ENCODE data around the gene PAM. TPM values are rescaled to one million over a fixed set of nuclear protein-coding genes. Genes with fewer than 3 reads are reported as not detected.

The PAM gene
- total RNA-seq, 4 donors from 2014 or later, result 73.0 to 181 (median 138) TPM

GRCh38 chr5:102800427-102800826 lies 45.3 kb downstream of the PAM start:
- intact Hi-C loops (cut with DNase I; ENCODE audit: low total_unique reads) (no loop called here), in situ Hi-C loops (cut with MboI; ENCODE audit: low pct_ligation_motif_present in 1 of 4, low pct_unique_long_range_greater_than_20kb in 1 of 4, low sequenced_read_pairs in 3 of 4) (no loop called here)
- Histone ChIP-seq H3K27ac (no peak overlapping the region), H3K4me1 (peaks cover 0 to 27% (median 2%) of the 10 kb centered on the region in 4 donors), H3K36me3 (no peaks in the 10 kb centered on the region), H3K27me3 (no peaks in the 10 kb centered on the region), H3K9me3 (no peaks in the 10 kb centered on the region), H3K4me3 (no peak overlapping the region)
- TF ChIP-seq CTCF (IDR thresholded peaks at IDR 0.05) (no peak), EP300 (IDR thresholded peaks at IDR 0.05; ENCODE audit: low read depth) (no peak), POLR2AphosphoS5 (IDR thresholded peaks at IDR 0.05) (no peak), POLR2A (IDR thresholded peaks at IDR 0.05) (no peak)
- 96% methylated on average over 2 of the region's 2 CpGs; no CpG with 5 or more reads in 1 of the 2 donors for WGBS, 2 donors (ENCODE audit: low coverage in 1 of 2)
- no peak for DNase-seq

GRCh38 chr5:102801371-102801770 lies 46.3 kb downstream of the PAM start:
- in situ Hi-C loops (cut with MboI; ENCODE audit: low pct_ligation_motif_present in 1 of 4, low pct_unique_long_range_greater_than_20kb in 1 of 4, low sequenced_read_pairs in 3 of 4) (no loop called here), intact Hi-C loops (cut with DNase I; ENCODE audit: low total_unique reads) (no loop called here)
- H3K27me3 ChIP-seq, result no peaks in the 10 kb centered on the region
- 42 to 58% methylated on average over 3 of the region's 3 CpGs for WGBS, 2 donors (ENCODE audit: low coverage in 1 of 2)
- DNase-seq, result no peak
- peaks cover 0 to 20% (median under 1%) of the 10 kb centered on the region in 4 donors for H3K4me1 ChIP-seq
- H3K4me3 ChIP-seq, result no peak overlapping the region
- no peaks in the 10 kb centered on the region for H3K36me3 ChIP-seq
- TF ChIP-seq EP300 (IDR thresholded peaks at IDR 0.05; ENCODE audit: low read depth), result no peak
- no peak for TF ChIP-seq CTCF (IDR thresholded peaks at IDR 0.05)
- TF ChIP-seq POLR2A (IDR thresholded peaks at IDR 0.05), result no peak
- TF ChIP-seq POLR2AphosphoS5 (IDR thresholded peaks at IDR 0.05), result no peak
- H3K9me3 ChIP-seq, result no peaks in the 10 kb centered on the region
- no peak overlapping the region for H3K27ac ChIP-seq

- in situ Hi-C loops (cut with MboI; ENCODE audit: low pct_ligation_motif_present in 1 of 4, low pct_unique_long_range_greater_than_20kb in 1 of 4, low sequenced_read_pairs in 3 of 4) (no loop called here), intact Hi-C loops (cut with DNase I; ENCODE audit: low total_unique reads) (no loop called here)
- H3K27me3 ChIP-seq, result no peaks in the 10 kb centered on the region
- TF ChIP-seq POLR2A (IDR thresholded peaks at IDR 0.05), result no peak
- no peak for TF ChIP-seq CTCF (IDR thresholded peaks at IDR 0.05)
- no peak for TF ChIP-seq EP300 (IDR thresholded peaks at IDR 0.05; ENCODE audit: low read depth)
- no peak for TF ChIP-seq POLR2AphosphoS5 (IDR thresholded peaks at IDR 0.05)
- H3K9me3 ChIP-seq, result no peaks in the 10 kb centered on the region
- H3K4me3 ChIP-seq, result no peak overlapping the region
- WGBS, 2 donors (ENCODE audit: low coverage in 1 of 2), result 79 to 85% methylated on average over 4 to 6 of the region's 6 CpGs
- no peak overlapping the region for H3K27ac ChIP-seq
- H3K36me3 ChIP-seq, result no peaks in the 10 kb centered on the region
- H3K4me1 ChIP-seq, result peaks cover 0 to 18% (median 1%) of the 10 kb centered on the region in 4 donors
- no peak for DNase-seq
Observed at GRCh38 chr5:102802708-102803458, 47.8 kb downstream of the PAM start.

- peak; percentile 11 for DNase-seq
Observed at GRCh38 chr5:102807878-102808502, 52.9 kb downstream of the PAM start.

More at GRCh38 chr5:102807878-102808502, 52.9 kb downstream of the PAM start:
- no peak overlapping the region for H3K27ac ChIP-seq
- intact Hi-C loops (cut with DNase I; ENCODE audit: low total_unique reads), result no loop called here
- no peaks in the 10 kb centered on the region for H3K27me3 ChIP-seq
- H3K4me1 ChIP-seq, result peaks cover 0 to 22% (median 12%) of the 10 kb centered on the region in 4 donors
- no peaks in the 10 kb centered on the region for H3K9me3 ChIP-seq
- TF ChIP-seq POLR2A (IDR thresholded peaks at IDR 0.05), result no peak
- no peak for TF ChIP-seq POLR2AphosphoS5 (IDR thresholded peaks at IDR 0.05)
- TF ChIP-seq CTCF (IDR thresholded peaks at IDR 0.05), result no peak
- no peak for TF ChIP-seq EP300 (IDR thresholded peaks at IDR 0.05; ENCODE audit: low read depth)
- H3K36me3 ChIP-seq, result no peaks in the 10 kb centered on the region
- no peak overlapping the region for H3K4me3 ChIP-seq
- in situ Hi-C loops (cut with MboI; ENCODE audit: low pct_ligation_motif_present in 1 of 4, low pct_unique_long_range_greater_than_20kb in 1 of 4, low sequenced_read_pairs in 3 of 4), result no loop called here
- 52 to 55% methylated on average over 7 of the region's 7 CpGs for WGBS, 2 donors (ENCODE audit: low coverage in 1 of 2)

All from transverse colon (tissue), 4 donors.